ENCODE data around the gene CD99L2. TPM values are rescaled to one million over a fixed set of nuclear protein-coding genes. Genes with fewer than 3 reads are reported as not detected.
A peak's percentile ranks its signal among the peaks of the same experiment; 100 is the strongest.

Gene CD99L2
- total and polyA plus RNA-seq, 7 donors, result 62.7 to 173 (median 118) TPM

DNA sequence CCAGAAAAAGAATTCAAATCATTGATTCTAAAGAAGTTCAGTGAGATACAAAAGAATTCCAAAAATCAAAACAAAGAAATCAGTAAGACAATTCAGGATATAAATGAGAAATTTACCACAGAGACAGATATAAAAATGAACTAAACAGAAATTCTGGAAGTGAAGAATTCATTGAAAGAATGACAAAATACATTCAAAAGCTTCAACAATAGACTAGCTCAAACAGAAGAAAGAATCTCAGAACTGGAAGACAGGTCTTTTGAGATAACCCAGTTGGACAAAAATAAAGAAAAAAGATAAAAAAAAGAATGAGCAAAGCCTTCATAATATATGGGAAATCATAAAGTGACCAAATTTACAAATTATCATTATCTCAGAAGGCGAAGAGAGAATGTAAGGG, 41.7 kb downstream of the CD99L2 start:
- WGBS, 3 donors, result 79 to 100% (median 100%) methylated on average over 1 of the region's 1 CpG
- Histone ChIP-seq H3K4me1 (no peaks in the 10 kb centered on the region), H3K9me3 (peaks cover 13% of the 10 kb centered on the region), H3K4me3 (no peak overlapping the region), H3K27ac (no peak overlapping the region), H3K27me3 (ENCODE audit: insufficient read depth in 3 of 3, low read length in 2 of 3) (no peaks in the 10 kb centered on the region), H3K36me3 (ENCODE audit: insufficient read depth in 1 of 2, low read depth in 1 of 2) (no peaks in the 10 kb centered on the region)
- no peak for ATAC-seq
- no peak for DNase-seq
- intact Hi-C loops (cut with DNase I), result no loop called here
- TF ChIP-seq, protein P1, sequence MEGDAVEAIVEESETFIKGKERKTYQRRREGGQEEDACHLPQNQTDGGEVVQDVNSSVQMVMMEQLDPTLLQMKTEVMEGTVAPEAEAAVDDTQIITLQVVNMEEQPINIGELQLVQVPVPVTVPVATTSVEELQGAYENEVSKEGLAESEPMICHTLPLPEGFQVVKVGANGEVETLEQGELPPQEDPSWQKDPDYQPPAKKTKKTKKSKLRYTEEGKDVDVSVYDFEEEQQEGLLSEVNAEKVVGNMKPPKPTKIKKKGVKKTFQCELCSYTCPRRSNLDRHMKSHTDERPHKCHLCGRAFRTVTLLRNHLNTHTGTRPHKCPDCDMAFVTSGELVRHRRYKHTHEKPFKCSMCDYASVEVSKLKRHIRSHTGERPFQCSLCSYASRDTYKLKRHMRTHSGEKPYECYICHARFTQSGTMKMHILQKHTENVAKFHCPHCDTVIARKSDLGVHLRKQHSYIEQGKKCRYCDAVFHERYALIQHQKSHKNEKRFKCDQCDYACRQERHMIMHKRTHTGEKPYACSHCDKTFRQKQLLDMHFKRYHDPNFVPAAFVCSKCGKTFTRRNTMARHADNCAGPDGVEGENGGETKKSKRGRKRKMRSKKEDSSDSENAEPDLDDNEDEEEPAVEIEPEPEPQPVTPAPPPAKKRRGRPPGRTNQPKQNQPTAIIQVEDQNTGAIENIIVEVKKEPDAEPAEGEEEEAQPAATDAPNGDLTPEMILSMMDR (IDR thresholded peaks at IDR 0.05), result no peak

GRCh38 chrX:150856101-150856500, 42.4 kb downstream of the CD99L2 start:
- no peaks in the 10 kb centered on the region for H3K36me3 ChIP-seq (ENCODE audit: insufficient read depth in 1 of 2, low read depth in 1 of 2)
- 81 to 96% (median 92%) methylated on average over 3 of the region's 3 CpGs for WGBS, 3 donors
- no peaks in the 10 kb centered on the region for H3K27me3 ChIP-seq (ENCODE audit: insufficient read depth in 3 of 3, low read length in 2 of 3)
- no peak overlapping the region for H3K27ac ChIP-seq
- intact Hi-C loops (cut with DNase I), result no loop called here
- no peaks in the 10 kb centered on the region for H3K4me1 ChIP-seq
- TF ChIP-seq, protein P1 (IDR thresholded peaks at IDR 0.05), result no peak
- peak in 1 of 4 donors; percentile 20 for ATAC-seq
- peaks cover 9% of the 10 kb centered on the region for H3K9me3 ChIP-seq
- DNase-seq, result no peak
- no peak overlapping the region for H3K4me3 ChIP-seq

GRCh38 chrX:150854856-150855255, 43.6 kb downstream of the CD99L2 start:
- Histone ChIP-seq H3K4me3 (no peak overlapping the region), H3K4me1 (no peaks in the 10 kb centered on the region), H3K27me3 (ENCODE audit: insufficient read depth in 3 of 3, low read length in 2 of 3) (no peaks in the 10 kb centered on the region), H3K36me3 (ENCODE audit: insufficient read depth in 1 of 2, low read depth in 1 of 2) (no peaks in the 10 kb centered on the region), H3K9me3 (no peaks in the 10 kb centered on the region), H3K27ac (no peak overlapping the region)
- intact Hi-C loops (cut with DNase I), result no loop called here
- TF ChIP-seq, protein P1 (IDR thresholded peaks at IDR 0.05), result no peak
- ATAC-seq, result peak in 2 of 4 donors; percentile 21 to 39
- no peak for DNase-seq
- 33 to 49% (median 46%) methylated on average over 1 to 2 of the region's 2 CpGs for WGBS, 3 donors

DNA sequence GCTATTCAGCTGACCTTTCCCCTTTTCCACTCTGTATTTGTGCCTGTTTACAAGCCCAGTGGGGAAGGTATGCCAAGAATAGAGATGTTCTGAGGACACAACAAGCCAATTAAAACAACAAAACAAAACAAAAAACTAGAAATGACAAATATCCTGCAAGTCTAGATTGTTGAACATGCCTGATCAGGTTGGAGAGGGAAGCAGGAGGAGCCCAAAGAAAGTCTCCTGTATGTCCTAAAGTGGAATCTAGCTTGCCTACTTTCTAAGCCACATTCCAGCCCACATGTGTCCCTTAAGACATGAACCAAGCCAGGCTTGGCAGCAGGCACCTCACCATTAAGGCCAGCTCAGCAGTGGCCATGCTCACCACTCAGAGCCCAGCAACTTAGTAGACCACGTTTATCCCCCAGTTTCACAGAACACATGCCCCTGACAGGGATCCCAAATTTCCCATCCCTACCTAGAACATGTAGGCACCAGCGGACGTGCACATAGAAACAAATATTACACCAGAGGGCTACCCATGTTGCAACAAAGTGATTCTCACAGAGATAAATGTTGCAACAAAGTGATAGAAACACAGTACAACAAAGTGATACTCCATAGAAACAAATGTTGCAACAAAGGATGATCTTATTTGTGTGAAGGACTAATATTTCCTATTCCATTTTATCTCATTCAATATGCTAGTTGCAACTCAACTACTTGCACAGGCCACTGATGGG, 48.3 kb downstream of the CD99L2 start:
- DNase-seq (no peak), ATAC-seq (peak in 3 of 4 donors; percentile 11 to 26 (median 22))
- 64 to 94% (median 65%) methylated on average over 3 of the region's 3 CpGs for WGBS, 3 donors
- H3K27me3 ChIP-seq (ENCODE audit: insufficient read depth in 3 of 3, low read length in 2 of 3), result no peaks in the 10 kb centered on the region
- H3K4me1 ChIP-seq, result peaks cover 16% of the 10 kb centered on the region
- peak overlapping the region; percentile 75 for H3K27ac ChIP-seq
- TF ChIP-seq, protein P1 (IDR thresholded peaks at IDR 0.05), result no peak
- no peaks in the 10 kb centered on the region for H3K36me3 ChIP-seq (ENCODE audit: insufficient read depth in 1 of 2, low read depth in 1 of 2)
- intact Hi-C loops (cut with DNase I), result loop anchor here in 1 of 2 donors (2.0 kb wide), 1 partner anchor 23 kb away; no protein-coding TSS in a partner anchor
- H3K9me3 ChIP-seq, result no peaks in the 10 kb centered on the region
- no peak overlapping the region for H3K4me3 ChIP-seq
